Spleen (tissue), 7 donors: ENCODE data around the gene CTXND1.

Source experiments
- POLR2A ChIP-seq, 3 donors: fragments of 450-650 bp; IDR thresholded peaks; one replicate each; pipeline ENCODE4 v1.5.1; 2017; ENCODE audit warnings: antibody characterized with exemption in 3 of 3, mild to moderate bottlenecking in 1 of 3
- TF ChIP-seq, protein P1 (sequence below), 11 experiments: fragments of 200-600 bp in 7 of 11; fragments of 450-650 bp in 4 of 11; sonication (generic) in 4 of 11; IDR thresholded peaks in 8 of 11; conservative IDR thresholded peaks in 3 of 11; 1 replicate in 7 of 11; 2 replicates in 4 of 11; pipeline versions ENCODE4 v1.4.0 to v1.8.0; 2016 to 2021; ENCODE audit warnings: antibody characterized with exemption in 11 of 11, inconsistent platforms in 4 of 11, mild to moderate bottlenecking in 1 of 11
- donor health status: DM: no; HTN: no; CAD: no; lungs with moderate emphysema.
- donor health status: DM: no; HTN: no; CAD: no.
- donor health status: DM: no; HTN: no; CAD: no.

DNA sequence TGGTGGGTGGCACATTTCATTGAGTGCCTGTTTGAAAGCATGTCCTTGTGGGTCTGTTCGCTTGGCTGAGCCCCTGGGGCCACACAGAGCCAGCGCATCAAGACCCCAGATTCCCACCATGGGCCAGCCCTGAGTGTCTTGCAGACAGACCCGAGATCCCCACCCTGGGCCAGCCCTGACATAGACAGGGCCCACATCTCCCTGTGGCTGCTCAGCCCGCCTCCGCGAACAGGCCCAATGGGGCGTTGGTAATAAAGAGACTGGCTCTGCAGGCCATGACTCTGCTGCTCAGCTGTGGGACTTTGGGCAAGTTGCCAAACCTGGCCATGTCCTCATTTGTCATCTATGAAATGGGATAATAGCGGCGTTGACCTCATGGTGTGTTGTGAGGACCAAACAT, 76.6 kb downstream of the CTXND1 start:
- TF ChIP-seq, protein P1, sequence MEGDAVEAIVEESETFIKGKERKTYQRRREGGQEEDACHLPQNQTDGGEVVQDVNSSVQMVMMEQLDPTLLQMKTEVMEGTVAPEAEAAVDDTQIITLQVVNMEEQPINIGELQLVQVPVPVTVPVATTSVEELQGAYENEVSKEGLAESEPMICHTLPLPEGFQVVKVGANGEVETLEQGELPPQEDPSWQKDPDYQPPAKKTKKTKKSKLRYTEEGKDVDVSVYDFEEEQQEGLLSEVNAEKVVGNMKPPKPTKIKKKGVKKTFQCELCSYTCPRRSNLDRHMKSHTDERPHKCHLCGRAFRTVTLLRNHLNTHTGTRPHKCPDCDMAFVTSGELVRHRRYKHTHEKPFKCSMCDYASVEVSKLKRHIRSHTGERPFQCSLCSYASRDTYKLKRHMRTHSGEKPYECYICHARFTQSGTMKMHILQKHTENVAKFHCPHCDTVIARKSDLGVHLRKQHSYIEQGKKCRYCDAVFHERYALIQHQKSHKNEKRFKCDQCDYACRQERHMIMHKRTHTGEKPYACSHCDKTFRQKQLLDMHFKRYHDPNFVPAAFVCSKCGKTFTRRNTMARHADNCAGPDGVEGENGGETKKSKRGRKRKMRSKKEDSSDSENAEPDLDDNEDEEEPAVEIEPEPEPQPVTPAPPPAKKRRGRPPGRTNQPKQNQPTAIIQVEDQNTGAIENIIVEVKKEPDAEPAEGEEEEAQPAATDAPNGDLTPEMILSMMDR (IDR thresholded peaks at IDR 0.05 in 8 of 11, conservative IDR thresholded peaks at IDR 0.05 in 3 of 11) = no peak
- TF ChIP-seq POLR2A (IDR thresholded peaks at IDR 0.05) = no peak
